Renal pelvis (tissue), 3 donors: ENCODE results near the gene LRIF1. TPM values are rescaled to one million over a fixed set of nuclear protein-coding genes. Genes with fewer than 3 reads are reported as not detected.

ENCODE experiments used
- polyA plus RNA-seq, 3 donors: library from polyadenylated mRNA; unstranded; fragments of 120-200 nt; gene quantifications; one replicate each; pipeline ENCODE4 v1.2.1, GENCODE V29; 2013; ENCODE audit not compliant: insufficient read length in 3 of 3

The LRIF1 gene
- polyA plus RNA-seq, 3 donors: 14.5 to 14.8 (median 14.5) TPM

Other genes starting within 250 kb of the LRIF1 start
- gene CD53, start 90.8 kb downstream of the LRIF1 start, polyA plus RNA-seq: 1 to 10 TPM; 6.4 to 6.8 (median 6.6) TPM
- 10 to 100 TPM; 68.0 to 73.5 (median 68.4) TPM for gene DRAM2, start 176.2 kb upstream of the LRIF1 start, polyA plus RNA-seq
- 10 to 100 TPM; 38.0 to 56.0 (median 49.2) TPM for gene CEPT1, start 176.3 kb upstream of the LRIF1 start, polyA plus RNA-seq
- 10 to 100 TPM; 17.8 to 23.1 (median 18.2) TPM for gene DENND2D, start 236.7 kb upstream of the LRIF1 start, polyA plus RNA-seq